Epithelial cell of esophagus (primary cell): ENCODE results near the gene PACSIN2.
A peak's percentile ranks its signal among the peaks of the same experiment; 100 is the strongest.

ENCODE experiments used
- DNase-seq: peaks from one replicate; pipeline ENCODE4 v3.0.0; 2010; ENCODE audit warnings: low read depth
- H3K4me3 ChIP-seq: 2 replicates; pipeline ENCODE4 v1.5.1; 2011; ENCODE audit warnings: mild to moderate bottlenecking, low read length, control low read depth
- TF ChIP-seq, protein P1 (sequence below): IDR thresholded peaks from 2 replicates; pipeline ENCODE4 v1.5.1; 2011; ENCODE audit warnings: low read depth, mild to moderate bottlenecking, low read length, control low read depth, inconsistent platforms; ENCODE audit not compliant: insufficient read depth; ENCODE audit errors: missing control alignments

PACSIN2 gene

GRCh38 chr22:42932197-42932519 is 82.8 kb downstream of the PACSIN2 start:
- no peak overlapping the region for H3K4me3 ChIP-seq
- TF ChIP-seq, protein P1, sequence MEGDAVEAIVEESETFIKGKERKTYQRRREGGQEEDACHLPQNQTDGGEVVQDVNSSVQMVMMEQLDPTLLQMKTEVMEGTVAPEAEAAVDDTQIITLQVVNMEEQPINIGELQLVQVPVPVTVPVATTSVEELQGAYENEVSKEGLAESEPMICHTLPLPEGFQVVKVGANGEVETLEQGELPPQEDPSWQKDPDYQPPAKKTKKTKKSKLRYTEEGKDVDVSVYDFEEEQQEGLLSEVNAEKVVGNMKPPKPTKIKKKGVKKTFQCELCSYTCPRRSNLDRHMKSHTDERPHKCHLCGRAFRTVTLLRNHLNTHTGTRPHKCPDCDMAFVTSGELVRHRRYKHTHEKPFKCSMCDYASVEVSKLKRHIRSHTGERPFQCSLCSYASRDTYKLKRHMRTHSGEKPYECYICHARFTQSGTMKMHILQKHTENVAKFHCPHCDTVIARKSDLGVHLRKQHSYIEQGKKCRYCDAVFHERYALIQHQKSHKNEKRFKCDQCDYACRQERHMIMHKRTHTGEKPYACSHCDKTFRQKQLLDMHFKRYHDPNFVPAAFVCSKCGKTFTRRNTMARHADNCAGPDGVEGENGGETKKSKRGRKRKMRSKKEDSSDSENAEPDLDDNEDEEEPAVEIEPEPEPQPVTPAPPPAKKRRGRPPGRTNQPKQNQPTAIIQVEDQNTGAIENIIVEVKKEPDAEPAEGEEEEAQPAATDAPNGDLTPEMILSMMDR, result no peak
- no peak for DNase-seq

DNA sequence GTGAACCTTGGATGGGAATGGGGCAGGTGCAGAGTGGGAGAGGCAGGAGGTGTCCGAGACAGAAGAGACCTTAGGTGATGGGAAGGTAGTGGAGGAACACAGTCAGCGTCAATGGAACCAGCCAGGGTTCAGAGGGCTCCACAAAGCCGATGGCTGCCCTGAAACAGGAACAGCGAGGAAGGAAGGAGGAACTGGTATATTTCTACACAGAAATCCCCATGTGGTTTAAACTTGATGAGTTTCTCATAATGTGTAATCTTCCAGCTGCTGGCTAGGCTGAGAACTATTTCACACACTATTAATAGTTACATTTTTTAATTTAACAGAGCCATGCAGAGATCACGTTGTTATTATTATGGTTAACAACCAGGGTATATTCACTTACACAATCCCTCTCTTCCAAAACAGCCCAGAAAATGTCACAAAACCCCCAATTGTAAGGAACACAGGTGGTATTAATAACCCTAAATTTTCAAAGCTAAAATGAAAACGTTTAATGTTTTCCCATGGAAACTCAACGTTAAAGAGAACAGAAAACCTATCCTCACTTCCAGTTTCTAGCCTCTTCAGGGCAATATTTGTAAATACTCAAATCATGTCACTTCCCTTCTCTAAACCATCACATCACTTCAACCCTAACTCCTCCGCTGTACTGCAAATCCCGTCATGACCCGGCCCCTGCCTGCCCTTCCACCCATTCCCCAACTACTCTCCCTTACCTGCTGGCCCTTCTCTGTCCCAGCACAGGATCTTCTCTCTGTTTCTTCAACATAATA is 83.3 kb downstream of the PACSIN2 start:
- TF ChIP-seq, protein P1, result no peak
- H3K4me3 ChIP-seq, result no peak overlapping the region
- DNase-seq, result no peak

- TF ChIP-seq, protein P1, result peak; percentile 80
- H3K4me3 ChIP-seq, result no peak overlapping the region
- peak; percentile 92 for DNase-seq
Observed at GRCh38 chr22:42930810-42931420, 84.0 kb downstream of the PACSIN2 start.

DNA sequence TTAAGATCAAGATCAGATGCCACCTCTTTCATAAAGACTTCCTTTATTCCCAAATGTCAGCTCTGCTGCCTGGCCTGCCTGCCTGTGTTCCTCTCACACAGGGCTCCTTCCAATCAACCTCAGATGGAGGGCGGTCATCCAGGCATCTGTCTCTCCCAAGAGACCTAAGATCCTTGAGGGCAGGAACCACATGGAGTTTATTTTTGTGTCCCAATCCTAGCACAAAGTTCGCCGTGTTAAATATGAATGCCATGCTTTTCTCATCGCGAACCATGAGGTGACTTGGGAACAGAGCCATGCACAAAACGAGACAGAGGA is 85.2 kb downstream of the PACSIN2 start:
- no peak for DNase-seq
- TF ChIP-seq, protein P1, result no peak
- no peak overlapping the region for H3K4me3 ChIP-seq

DNA sequence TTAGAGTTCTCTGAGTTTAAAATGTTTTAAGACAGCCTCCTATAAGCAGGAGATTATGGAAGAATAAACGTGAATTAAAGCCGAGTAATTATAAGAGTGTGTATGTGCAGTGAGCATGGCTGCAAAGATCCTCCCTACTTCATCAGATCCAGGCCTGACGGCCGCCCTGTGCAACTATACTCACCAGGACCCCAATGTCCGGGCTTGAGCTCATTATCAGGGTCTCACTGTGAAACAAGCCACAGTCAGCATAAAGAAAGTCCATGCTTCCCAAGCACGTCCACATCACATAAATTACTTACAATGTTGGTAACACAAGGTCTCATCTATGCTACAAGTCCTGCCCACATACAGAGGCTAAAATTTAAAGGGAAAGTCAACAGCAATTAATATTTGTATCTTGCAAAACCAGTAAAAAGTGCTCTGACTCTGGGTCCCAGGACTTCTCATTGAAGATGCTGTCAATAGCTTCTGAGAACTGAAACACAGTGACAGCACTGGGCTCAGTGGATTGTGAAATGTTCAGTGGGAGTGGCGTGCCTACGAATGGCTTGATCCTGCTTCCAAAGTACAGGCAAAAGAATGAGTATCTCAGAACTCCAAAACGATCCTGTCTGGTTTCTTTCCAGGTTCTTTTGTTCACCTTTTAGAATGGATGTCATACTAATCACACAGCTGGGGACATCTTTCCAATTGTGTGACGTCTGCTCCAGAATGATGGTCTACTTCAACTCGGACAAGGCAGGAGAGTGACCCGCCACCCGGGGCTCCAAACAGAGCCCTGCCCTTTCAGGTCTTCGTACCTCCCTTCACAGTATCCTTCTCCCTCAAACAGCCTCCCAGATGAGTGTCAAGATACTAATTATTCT is 85.7 kb downstream of the PACSIN2 start:
- DNase-seq, result peak; percentile 51
- TF ChIP-seq, protein P1, result no peak
- no peak overlapping the region for H3K4me3 ChIP-seq

GRCh38 chr22:42927966-42928365 is 87.0 kb downstream of the PACSIN2 start:
- TF ChIP-seq, protein P1, result no peak
- H3K4me3 ChIP-seq, result no peak overlapping the region
- no peak for DNase-seq
